ENCODE measurements around the gene CHSY3.

DNA sequence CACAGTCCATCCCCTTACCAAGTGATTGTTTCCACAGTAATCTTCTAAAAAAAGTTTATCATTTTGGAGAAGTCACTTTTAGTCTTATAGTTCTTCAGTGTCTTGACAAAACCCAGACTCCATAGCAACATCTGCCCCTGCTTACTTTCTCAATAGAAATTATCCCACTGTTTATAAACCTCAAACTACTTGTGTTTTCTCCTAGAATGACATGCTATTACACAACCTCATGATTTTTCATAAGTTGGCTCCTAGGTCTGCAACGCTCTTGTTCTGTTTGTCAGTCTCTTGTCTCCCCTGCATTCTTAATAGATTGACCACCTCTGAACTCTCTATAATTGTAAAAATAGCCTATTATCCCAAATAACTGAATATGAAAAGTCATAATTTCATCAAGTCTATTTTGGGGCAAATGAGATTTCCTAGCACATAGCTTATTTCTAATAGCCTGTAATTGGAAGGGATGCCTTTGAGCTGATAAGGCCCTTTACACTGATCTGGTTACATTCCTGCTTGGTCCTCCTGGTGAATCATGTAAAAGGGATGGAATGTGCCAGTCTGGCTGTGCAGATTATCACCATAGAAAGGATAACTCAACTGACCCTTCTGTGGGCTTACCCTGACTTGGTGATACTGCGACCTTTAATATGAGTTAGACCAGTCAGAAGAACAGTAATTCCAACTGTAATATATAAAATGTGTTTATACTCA is 69.6 kb downstream of the CHSY3 start:
- TF ChIP-seq, protein P1, sequence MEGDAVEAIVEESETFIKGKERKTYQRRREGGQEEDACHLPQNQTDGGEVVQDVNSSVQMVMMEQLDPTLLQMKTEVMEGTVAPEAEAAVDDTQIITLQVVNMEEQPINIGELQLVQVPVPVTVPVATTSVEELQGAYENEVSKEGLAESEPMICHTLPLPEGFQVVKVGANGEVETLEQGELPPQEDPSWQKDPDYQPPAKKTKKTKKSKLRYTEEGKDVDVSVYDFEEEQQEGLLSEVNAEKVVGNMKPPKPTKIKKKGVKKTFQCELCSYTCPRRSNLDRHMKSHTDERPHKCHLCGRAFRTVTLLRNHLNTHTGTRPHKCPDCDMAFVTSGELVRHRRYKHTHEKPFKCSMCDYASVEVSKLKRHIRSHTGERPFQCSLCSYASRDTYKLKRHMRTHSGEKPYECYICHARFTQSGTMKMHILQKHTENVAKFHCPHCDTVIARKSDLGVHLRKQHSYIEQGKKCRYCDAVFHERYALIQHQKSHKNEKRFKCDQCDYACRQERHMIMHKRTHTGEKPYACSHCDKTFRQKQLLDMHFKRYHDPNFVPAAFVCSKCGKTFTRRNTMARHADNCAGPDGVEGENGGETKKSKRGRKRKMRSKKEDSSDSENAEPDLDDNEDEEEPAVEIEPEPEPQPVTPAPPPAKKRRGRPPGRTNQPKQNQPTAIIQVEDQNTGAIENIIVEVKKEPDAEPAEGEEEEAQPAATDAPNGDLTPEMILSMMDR (conservative IDR thresholded peaks at IDR 0.05; ENCODE audit: low read depth in 2 of 2), result no peak
- TF ChIP-seq EZH2 (IDR thresholded peaks at IDR 0.05; ENCODE audit: low read depth, unreplicated experiment), result no peak

All from GM23338 (cell line).